Neural progenitor cell (in vitro differentiated cells): ENCODE results near the gene DUSP6. TPM values are rescaled to one million over a fixed set of nuclear protein-coding genes. Genes with fewer than 3 reads are reported as not detected.

Experiments
- DNase-seq: peaks from one replicate; pipeline ENCODE4 v3.0.0-alpha.2; 2016; ENCODE audit warnings: low spot score
- H2AFZ ChIP-seq: fragments of 200-600 bp; sonication (generic); replicated peaks from 2 replicates; pipeline ENCODE4 v1.6.1; 2016; ENCODE audit warnings: antibody characterized with exemption
- H3F3A ChIP-seq: fragments of 200-600 bp; sonication (generic); 2 replicates; pipeline ENCODE4 v1.6.1; 2016; ENCODE audit warnings: antibody characterized with exemption, low read depth
- H3K27ac ChIP-seq: fragments of 200-600 bp; sonication (generic); 2 replicates; pipeline ENCODE4 v1.5.1; 2016; ENCODE audit warnings: mild to moderate bottlenecking
- H3K27me3 ChIP-seq: fragments of 200-600 bp; sonication (generic); 2 replicates; pipeline ENCODE4 v1.6.1; 2016; ENCODE audit warnings: mild to moderate bottlenecking, moderate library complexity
- H3K36me3 ChIP-seq: fragments of 200-600 bp; sonication (generic); 2 replicates; pipeline ENCODE4 v1.5.1; 2016
- H3K4me1 ChIP-seq: fragments of 200-600 bp; sonication (generic); 2 replicates; pipeline ENCODE4 v1.6.1; 2016; ENCODE audit warnings: mixed run types
- H3K4me2 ChIP-seq: fragments of 200-600 bp; sonication (generic); 2 replicates; pipeline ENCODE4 v1.6.1; 2016
- H3K4me3 ChIP-seq: fragments of 200-600 bp; sonication (generic); 2 replicates; pipeline ENCODE4 v1.5.1; 2016
- H3K79me2 ChIP-seq: fragments of 200-600 bp; sonication (generic); 2 replicates; pipeline ENCODE4 v1.6.1; 2016; ENCODE audit warnings: low read depth
- H3K9ac ChIP-seq: fragments of 200-600 bp; sonication (generic); 2 replicates; pipeline ENCODE4 v1.6.1; 2016
- H3K9me3 ChIP-seq: fragments of 200-600 bp; sonication (generic); 2 replicates; pipeline ENCODE4 v1.5.1; 2016; ENCODE audit warnings: low read depth
- H4K20me1 ChIP-seq: fragments of 200-600 bp; sonication (generic); 2 replicates; pipeline ENCODE4 v1.6.1; 2016; ENCODE audit warnings: low read depth
- H3K27ac Mint-ChIP-seq: 3 replicates; pipeline ENCODE4 v1.8.0; 2021; ENCODE audit warnings: mixed read lengths
- H3K27me3 Mint-ChIP-seq: 2 replicates; pipeline ENCODE4 v1.8.0; 2022; ENCODE audit warnings: low read depth, mild to moderate bottlenecking, inconsistent platforms, moderate library complexity, mixed read lengths; ENCODE audit not compliant: insufficient read depth
- H3K36me3 Mint-ChIP-seq: 3 replicates; pipeline ENCODE4 v1.8.0; 2021; ENCODE audit warnings: mixed read lengths
- H3K4me1 Mint-ChIP-seq: 3 replicates; pipeline ENCODE4 v1.8.0; 2021; ENCODE audit warnings: mixed read lengths
- H3K4me3 Mint-ChIP-seq: 3 replicates; pipeline ENCODE4 v1.8.0; 2021; ENCODE audit warnings: mild to moderate bottlenecking, moderate library complexity, mixed read lengths
- H3K9me3 Mint-ChIP-seq: 3 replicates; pipeline ENCODE4 v1.8.0; 2020; ENCODE audit warnings: mixed read lengths
- CTCF ChIP-seq: fragments of 200-600 bp; sonication (generic); IDR thresholded peaks from 2 replicates; pipeline ENCODE4 v1.5.1; 2017; ENCODE audit warnings: antibody characterized with exemption, mild to moderate bottlenecking
- EZH2 ChIP-seq: fragments of 200-600 bp; sonication (generic); IDR thresholded peaks from 2 replicates; pipeline ENCODE4 v1.6.1; 2017; ENCODE audit warnings: antibody characterized with exemption, mild to moderate bottlenecking, moderate library complexity
- EZH2phosphoT487 ChIP-seq: fragments of 200-600 bp; sonication (generic); IDR thresholded peaks from 2 replicates; pipeline ENCODE4 v1.6.1; 2017; ENCODE audit warnings: antibody characterized with exemption
- total RNA-seq: library from RNA; depleted of rRNA; stranded (reverse); fragments of >200 nt; gene quantifications from 2 replicates; pipeline ENCODE4 v1.2.3, GENCODE V29; 2015; ENCODE audit warnings: low replicate concordance

DUSP6 gene
- total RNA-seq, 1 donor from 2014 or later = 12.5 TPM

GRCh38 chr12:89370421-89370831 is 18.1 kb upstream of the DUSP6 start:
- DNase-seq = no peak
- H3K27ac Mint-ChIP-seq = no peak overlapping the region
- Histone ChIP-seq H3K4me3 (no peak overlapping the region), H2AFZ (no peak overlapping the region), H3K9ac (no peak overlapping the region), H3K27ac (no peak overlapping the region), H4K20me1 (no peaks in the 10 kb centered on the region), H3K36me3 (no peaks in the 10 kb centered on the region), H3K27me3 (no peaks in the 10 kb centered on the region), H3F3A (no peaks in the 10 kb centered on the region), H3K9me3 (no peaks in the 10 kb centered on the region), H3K4me1 (no peaks in the 10 kb centered on the region), H3K4me2 (no peak overlapping the region), H3K79me2 (no peaks in the 10 kb centered on the region)
- TF ChIP-seq CTCF (no peak), EZH2phosphoT487 (no peak), EZH2 (no peak)
- H3K4me3 Mint-ChIP-seq = no peak overlapping the region
- H3K36me3 Mint-ChIP-seq = peaks cover 2% of the 10 kb centered on the region
- H3K4me1 Mint-ChIP-seq = peaks cover 22% of the 10 kb centered on the region
- peaks cover 8% of the 10 kb centered on the region for H3K27me3 Mint-ChIP-seq
- H3K9me3 Mint-ChIP-seq = no peaks in the 10 kb centered on the region

DNA sequence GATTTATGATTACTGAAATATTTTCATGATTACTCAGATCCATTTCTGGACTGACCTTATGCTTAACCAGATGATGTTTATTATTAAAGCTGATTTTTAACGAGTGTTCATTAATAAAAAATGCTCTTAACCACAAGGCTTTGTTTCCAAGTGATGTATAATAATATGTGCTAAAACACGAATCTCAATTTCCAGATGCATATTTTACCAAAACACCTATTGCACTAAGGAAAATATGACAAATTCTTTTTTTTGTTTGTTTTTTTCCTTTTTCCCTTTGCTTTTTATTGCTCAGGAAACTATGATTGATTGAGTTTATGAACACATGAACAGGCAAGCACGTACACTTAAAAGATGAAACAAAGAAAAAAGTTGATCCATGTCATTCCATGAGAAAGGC is 16.9 kb upstream of the DUSP6 start:
- no peak for TF ChIP-seq EZH2phosphoT487
- no peak for TF ChIP-seq EZH2
- no peak for TF ChIP-seq CTCF
- Mint-ChIP-seq H3K27me3 (peaks cover 8% of the 10 kb centered on the region), H3K4me1 (peaks cover 21% of the 10 kb centered on the region), H3K9me3 (no peaks in the 10 kb centered on the region), H3K27ac (no peak overlapping the region), H3K36me3 (peaks cover under 1% of the 10 kb centered on the region), H3K4me3 (no peak overlapping the region)
- no peak overlapping the region for H3K27ac ChIP-seq
- no peaks in the 10 kb centered on the region for H3K27me3 ChIP-seq
- no peak for DNase-seq
- H2AFZ ChIP-seq = no peak overlapping the region
- no peaks in the 10 kb centered on the region for H3K9me3 ChIP-seq
- H3K9ac ChIP-seq = no peak overlapping the region
- H3K79me2 ChIP-seq = no peaks in the 10 kb centered on the region
- H3K4me1 ChIP-seq = no peaks in the 10 kb centered on the region
- H3K4me2 ChIP-seq = no peak overlapping the region
- H4K20me1 ChIP-seq = no peaks in the 10 kb centered on the region
- H3K4me3 ChIP-seq = no peak overlapping the region
- H3K36me3 ChIP-seq = no peaks in the 10 kb centered on the region
- no peaks in the 10 kb centered on the region for H3F3A ChIP-seq

- peaks cover 8% of the 10 kb centered on the region for H3K27me3 Mint-ChIP-seq
- no peaks in the 10 kb centered on the region for H3F3A ChIP-seq
- H3K9ac ChIP-seq = no peak overlapping the region
- no peak overlapping the region for H3K4me3 Mint-ChIP-seq
- no peaks in the 10 kb centered on the region for H3K27me3 ChIP-seq
- no peaks in the 10 kb centered on the region for H3K9me3 Mint-ChIP-seq
- DNase-seq = no peak
- H3K36me3 ChIP-seq = no peaks in the 10 kb centered on the region
- no peak for TF ChIP-seq EZH2
- TF ChIP-seq EZH2phosphoT487 = no peak
- TF ChIP-seq CTCF = no peak
- no peaks in the 10 kb centered on the region for H3K79me2 ChIP-seq
- no peak overlapping the region for H3K27ac Mint-ChIP-seq
- H3K9me3 ChIP-seq = no peaks in the 10 kb centered on the region
- no peaks in the 10 kb centered on the region for H3K36me3 Mint-ChIP-seq
- no peak overlapping the region for H3K4me3 ChIP-seq
- H4K20me1 ChIP-seq = no peaks in the 10 kb centered on the region
- no peak overlapping the region for H3K4me2 ChIP-seq
- no peak overlapping the region for H2AFZ ChIP-seq
- H3K4me1 ChIP-seq = no peaks in the 10 kb centered on the region
- H3K4me1 Mint-ChIP-seq = peaks cover 18% of the 10 kb centered on the region
- no peak overlapping the region for H3K27ac ChIP-seq
Observed at GRCh38 chr12:89368391-89368790, 16.1 kb upstream of the DUSP6 start.
